ENCODE data around the gene ARHGEF12. TPM values are rescaled to one million over a fixed set of nuclear protein-coding genes. Genes with fewer than 3 reads are reported as not detected.
A peak's percentile ranks its signal among the peaks of the same experiment; 100 is the strongest.

ARHGEF12 gene
- total RNA-seq, result 10 to 100 TPM; 36.7 to 74.7 (median 41.7) TPM
- 10 to 100 TPM; 13.8 to 18.6 TPM for polyA plus RNA-seq

- H3K36me3 ChIP-seq, result no peaks in the 10 kb centered on the region
- peak within 1 kb of the TSS; percentile 74 to 92 (median 86) for H3K4me3 ChIP-seq
- FAIRE-seq (no peak), DNase-seq (peak; percentile 94 to 97 (median 96)), ATAC-seq (peak; percentile 74 to 85 (median 82))
- peaks cover 24 to 33% (median 26%) of the 10 kb centered on the region in 3 donors for H3K4me1 ChIP-seq
- WGBS, 2 donors, result 0% methylated on average over 77 to 92 of the region's 92 CpGs
- no peak for TF ChIP-seq CTCF (IDR thresholded peaks at IDR 0.05)
- no peaks in the 10 kb centered on the region for H3K27me3 ChIP-seq
- H3K9me3 ChIP-seq, result no peaks in the 10 kb centered on the region
- H3K27ac ChIP-seq, result peak within 1 kb of the TSS; percentile 66 to 95 (median 93)
- intact Hi-C loops (cut with DNase I), result no loop called here
Measured at GRCh38 chr11:120335908-120336640, at the start of gene ARHGEF12. ARHGEF12 (plus strand) TSS chr11:120336413; CDS start chr11:120337244, 831 bp downstream.

GRCh38 chr11:120288021-120288420, 48.2 kb upstream of the ARHGEF12 start:
- H3K27me3 ChIP-seq, result no peaks in the 10 kb centered on the region
- intact Hi-C loops (cut with DNase I), result no loop called here
- H3K27ac ChIP-seq, result no peak overlapping the region
- no peaks in the 10 kb centered on the region for H3K36me3 ChIP-seq
- H3K4me3 ChIP-seq, result no peak overlapping the region
- ATAC-seq (no peak), DNase-seq (no peak), FAIRE-seq (no peak)
- no peaks in the 10 kb centered on the region for H3K4me1 ChIP-seq
- no peaks in the 10 kb centered on the region for H3K9me3 ChIP-seq
- WGBS, 2 donors, result 73 to 78% methylated on average over 2 of the region's 2 CpGs
- TF ChIP-seq CTCF (IDR thresholded peaks at IDR 0.05), result no peak

GRCh38 chr11:120289426-120289825, 46.8 kb upstream of the ARHGEF12 start:
- H3K27me3 ChIP-seq, result no peaks in the 10 kb centered on the region
- WGBS, 2 donors, result 79 to 89% methylated on average over 9 of the region's 9 CpGs
- intact Hi-C loops (cut with DNase I), result no loop called here
- FAIRE-seq, result no peak
- no peak for DNase-seq
- TF ChIP-seq CTCF (IDR thresholded peaks at IDR 0.05), result no peak
- no peaks in the 10 kb centered on the region for H3K4me1 ChIP-seq
- no peak overlapping the region for H3K27ac ChIP-seq
- H3K36me3 ChIP-seq, result no peaks in the 10 kb centered on the region
- no peak for ATAC-seq
- no peak overlapping the region for H3K4me3 ChIP-seq
- H3K9me3 ChIP-seq, result no peaks in the 10 kb centered on the region

- H3K27me3 ChIP-seq, result no peaks in the 10 kb centered on the region
- no peak for FAIRE-seq
- 46 to 51% methylated on average over 3 of the region's 3 CpGs for WGBS, 2 donors
- H3K4me1 ChIP-seq, result peaks cover 0 to 3% (median 0%) of the 10 kb centered on the region in 3 donors
- H3K27ac ChIP-seq, result no peak overlapping the region
- H3K4me3 ChIP-seq, result no peak overlapping the region
- no peaks in the 10 kb centered on the region for H3K36me3 ChIP-seq
- no peaks in the 10 kb centered on the region for H3K9me3 ChIP-seq
- no peak for DNase-seq
- intact Hi-C loops (cut with DNase I), result loop anchor here in 1 of 3 donors (10.0 kb wide), 1 partner anchor 96 kb away; no protein-coding TSS in a partner anchor
- ATAC-seq, result no peak
- no peak for TF ChIP-seq CTCF (IDR thresholded peaks at IDR 0.05)
Measured at GRCh38 chr11:120290956-120291355, 45.3 kb upstream of the ARHGEF12 start.

Data from pancreas (tissue), 10 donors.